Coronary artery (tissue), 2 donors: ENCODE data around the gene CTAG1A.
"Not testable (repeated sequence)": the region's sequence is repeated elsewhere in the genome, so short reads cannot be mapped to it uniquely, and the experiment has no call there.

Experiments used
- DNase-seq: peaks from one replicate; pipeline ENCODE4 v3.0.0-alpha.2; 2017; ENCODE audit warnings: low spot score
- H3K27ac ChIP-seq, 2 donors: fragments of 200-600 bp; sonication (generic); one replicate each; pipeline ENCODE4 v1.5.1; 2016 to 2019
- H3K4me3 ChIP-seq: fragments of 200-600 bp; sonication (generic); 2 replicates; pipeline ENCODE4 v1.5.1; 2016; ENCODE audit warnings: mild to moderate bottlenecking, moderate library complexity
- TF ChIP-seq, protein P1 (sequence below): fragments of 200-600 bp; sonication (generic); IDR thresholded peaks from one replicate; pipeline ENCODE4 v1.5.1; 2019; ENCODE audit warnings: antibody characterized with exemption

Gene CTAG1A

DNA sequence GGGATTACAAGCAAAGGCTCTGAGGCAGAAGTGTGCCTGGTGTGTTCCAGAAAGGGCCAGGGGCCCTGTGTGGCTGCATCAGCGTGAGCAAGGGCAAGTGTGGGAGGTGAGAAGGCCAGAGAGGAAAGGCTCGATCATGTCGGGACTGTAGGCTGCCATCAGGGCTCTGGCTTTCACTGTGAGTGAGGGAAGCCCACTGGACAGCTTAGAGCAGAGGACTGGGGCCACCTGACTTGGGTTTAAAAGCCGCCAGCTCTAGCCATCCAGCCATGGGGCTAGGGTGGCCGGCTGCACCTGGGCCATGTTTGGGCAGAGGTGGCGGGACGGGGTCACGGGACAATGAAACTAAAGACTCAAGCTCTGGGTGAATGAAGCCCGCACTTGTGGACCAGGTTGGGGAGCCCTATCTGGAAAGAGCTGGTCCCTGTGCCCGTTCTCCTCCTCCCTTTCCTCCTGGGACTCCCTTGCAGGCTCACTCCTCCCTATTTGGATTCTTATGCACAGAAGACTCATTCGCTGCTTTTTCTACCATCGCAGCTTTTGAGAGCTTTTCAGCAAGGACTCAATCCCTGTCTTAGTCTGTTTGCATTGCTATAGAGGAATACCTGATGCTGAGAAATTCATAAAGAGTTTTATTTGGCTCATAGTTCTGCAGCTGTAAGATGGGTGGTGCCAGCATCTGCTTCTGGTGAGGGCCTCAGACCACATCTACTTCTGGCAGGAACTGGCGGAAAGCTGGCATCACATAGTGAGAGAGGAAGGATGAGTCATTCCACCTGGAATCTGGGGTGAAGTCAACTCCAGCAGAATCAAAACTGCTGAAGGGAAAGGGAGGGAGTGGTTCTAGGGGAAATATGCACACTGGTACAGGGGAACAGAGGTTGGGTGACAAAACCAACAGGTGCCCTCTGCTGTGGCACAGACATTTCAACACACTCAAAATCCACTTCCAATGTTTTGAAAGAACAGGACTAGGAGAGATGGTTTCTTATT lies 18.8 kb downstream of the CTAG1A start:
- DNase-seq: peak; percentile 68
- Histone ChIP-seq H3K27ac (peak overlapping the region in 1 of 2 donors; percentile 7), H3K4me3 (no peak overlapping the region)
- TF ChIP-seq, protein P1, sequence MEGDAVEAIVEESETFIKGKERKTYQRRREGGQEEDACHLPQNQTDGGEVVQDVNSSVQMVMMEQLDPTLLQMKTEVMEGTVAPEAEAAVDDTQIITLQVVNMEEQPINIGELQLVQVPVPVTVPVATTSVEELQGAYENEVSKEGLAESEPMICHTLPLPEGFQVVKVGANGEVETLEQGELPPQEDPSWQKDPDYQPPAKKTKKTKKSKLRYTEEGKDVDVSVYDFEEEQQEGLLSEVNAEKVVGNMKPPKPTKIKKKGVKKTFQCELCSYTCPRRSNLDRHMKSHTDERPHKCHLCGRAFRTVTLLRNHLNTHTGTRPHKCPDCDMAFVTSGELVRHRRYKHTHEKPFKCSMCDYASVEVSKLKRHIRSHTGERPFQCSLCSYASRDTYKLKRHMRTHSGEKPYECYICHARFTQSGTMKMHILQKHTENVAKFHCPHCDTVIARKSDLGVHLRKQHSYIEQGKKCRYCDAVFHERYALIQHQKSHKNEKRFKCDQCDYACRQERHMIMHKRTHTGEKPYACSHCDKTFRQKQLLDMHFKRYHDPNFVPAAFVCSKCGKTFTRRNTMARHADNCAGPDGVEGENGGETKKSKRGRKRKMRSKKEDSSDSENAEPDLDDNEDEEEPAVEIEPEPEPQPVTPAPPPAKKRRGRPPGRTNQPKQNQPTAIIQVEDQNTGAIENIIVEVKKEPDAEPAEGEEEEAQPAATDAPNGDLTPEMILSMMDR: no peak

DNA sequence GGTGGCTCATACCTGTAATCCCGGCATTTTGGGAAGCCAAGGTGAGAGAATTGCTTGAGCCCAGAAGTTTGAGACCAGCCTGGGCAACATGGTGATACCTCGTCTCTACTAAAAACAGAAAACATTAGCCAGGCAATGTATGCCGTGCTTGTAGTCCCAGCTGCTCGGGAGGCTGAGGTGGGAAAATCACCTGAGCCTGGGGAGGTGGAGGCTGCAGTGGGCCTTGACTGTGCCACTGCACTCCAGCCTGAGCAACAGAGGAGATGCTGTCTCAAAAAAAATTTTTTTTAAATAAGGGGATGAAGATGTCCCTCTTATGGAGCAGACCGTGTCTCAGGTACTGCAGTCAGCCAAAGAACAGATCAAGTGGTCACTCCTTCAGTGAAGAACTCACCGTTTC lies 20.6 kb downstream of the CTAG1A start:
- no peak overlapping the region for H3K27ac ChIP-seq
- peak; percentile 21 for DNase-seq
- TF ChIP-seq, protein P1: no peak

DNA sequence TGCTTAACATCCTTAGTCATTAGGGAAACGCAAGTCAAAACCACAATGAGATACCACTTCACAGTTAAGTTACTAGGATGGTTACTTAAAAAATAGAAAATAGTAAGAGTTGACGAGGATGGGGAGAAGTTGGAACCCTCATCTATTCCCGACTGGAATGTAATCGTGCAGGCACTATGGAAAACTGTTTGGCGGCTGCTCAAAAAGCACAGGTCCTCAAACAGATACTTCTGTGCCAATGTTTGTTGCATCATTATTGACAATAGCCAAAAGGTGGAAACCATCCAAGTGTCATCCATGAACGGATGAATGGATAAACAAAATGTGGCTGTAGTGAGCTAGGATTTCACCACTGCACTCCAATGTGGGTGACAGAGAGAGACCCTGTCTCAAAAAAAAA lies 22.4 kb downstream of the CTAG1A start:
- TF ChIP-seq, protein P1: no peak
- DNase-seq: no peak
- H3K27ac ChIP-seq: no peak overlapping the region
- H3K4me3 ChIP-seq: no peak overlapping the region

More for the DNA sequence above, 20.6 kb downstream of the CTAG1A start:
- no peak overlapping the region for H3K4me3 ChIP-seq

DNA sequence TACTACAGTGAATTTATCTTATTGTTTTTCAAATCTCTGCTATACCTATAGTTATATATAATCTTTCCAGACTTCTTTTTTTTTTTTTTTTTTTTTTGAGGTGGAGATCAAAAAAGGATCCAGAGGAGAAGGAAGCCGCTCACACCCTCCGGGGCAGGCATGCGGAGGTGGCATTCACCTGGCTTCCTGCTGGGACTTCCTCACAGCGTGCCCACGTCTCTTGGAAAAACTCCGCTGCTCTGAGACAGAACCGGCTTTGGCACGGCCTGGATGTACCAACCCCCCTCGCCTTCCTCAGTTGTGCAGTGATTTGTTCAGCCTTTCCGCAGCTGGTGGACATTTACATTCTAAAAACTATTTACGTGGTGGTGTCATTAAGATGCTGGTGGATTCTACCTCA lies 23.0 kb downstream of the CTAG1A start:
- DNase-seq: peak; percentile 26
- H3K4me3 ChIP-seq, H3K27ac ChIP-seq: not testable (repeated sequence)

DNA sequence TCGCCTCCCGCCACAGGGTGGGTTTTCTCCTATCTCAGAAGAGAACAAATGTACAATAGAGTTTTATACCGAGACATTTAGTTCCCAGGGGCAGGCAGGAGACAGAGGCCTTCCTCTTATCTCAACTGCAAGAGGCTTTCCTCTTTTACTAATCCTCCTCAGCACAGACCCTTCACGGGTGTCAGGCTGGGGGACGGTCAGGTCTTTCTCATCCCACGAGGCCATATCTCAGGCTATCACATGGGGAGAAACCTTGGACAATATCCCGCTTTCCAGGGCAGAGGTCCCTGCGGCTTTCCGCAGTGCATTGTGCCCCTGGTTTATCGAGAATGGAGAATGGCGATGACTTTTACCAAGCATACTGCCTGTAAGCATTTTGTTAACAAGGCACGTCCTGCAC lies 23.9 kb downstream of the CTAG1A start:
- not testable (repeated sequence) for H3K4me3 ChIP-seq, DNase-seq, H3K27ac ChIP-seq

DNA sequence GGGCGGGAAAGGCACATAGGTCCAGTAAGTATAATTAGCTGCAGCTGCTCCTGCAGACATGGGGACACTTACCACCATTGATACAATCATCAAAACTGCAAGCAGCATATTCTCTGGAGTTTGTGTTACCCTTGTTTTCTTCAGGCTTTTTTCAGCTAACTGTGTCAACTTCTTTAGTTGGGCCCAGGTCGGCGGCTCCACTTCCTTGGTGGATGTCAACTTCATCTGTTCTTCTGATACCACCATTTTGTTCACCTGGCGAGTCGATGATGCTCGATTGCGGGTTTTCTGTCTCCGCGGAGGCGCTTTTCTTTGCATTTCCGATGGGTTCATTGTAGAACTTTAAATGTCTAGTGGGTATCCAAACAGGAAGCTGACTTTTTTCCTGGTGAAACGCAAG lies 26.2 kb downstream of the CTAG1A start:
- not testable (repeated sequence) for H3K27ac ChIP-seq, H3K4me3 ChIP-seq, DNase-seq

DNA sequence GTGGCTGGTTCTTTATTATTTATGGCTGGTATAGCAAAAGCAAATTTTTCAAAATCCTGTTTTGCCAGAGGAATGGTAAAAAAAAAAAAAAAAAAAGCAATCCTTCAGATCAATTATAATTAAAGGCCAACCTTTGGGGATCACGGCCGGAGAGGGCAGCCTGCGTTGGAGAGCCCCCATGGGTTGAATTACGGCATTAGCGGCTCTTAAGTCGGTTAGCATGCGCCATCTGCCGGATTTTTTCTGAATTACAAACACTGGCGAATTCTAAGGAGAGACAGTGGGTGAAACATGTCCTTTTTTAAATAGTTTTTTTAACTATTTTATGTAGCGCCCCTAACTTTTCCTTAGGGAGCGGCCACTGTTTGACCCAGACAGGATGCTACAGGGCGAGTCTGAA lies 28.7 kb downstream of the CTAG1A start:
- not testable (repeated sequence) for H3K27ac ChIP-seq, DNase-seq

DNA sequence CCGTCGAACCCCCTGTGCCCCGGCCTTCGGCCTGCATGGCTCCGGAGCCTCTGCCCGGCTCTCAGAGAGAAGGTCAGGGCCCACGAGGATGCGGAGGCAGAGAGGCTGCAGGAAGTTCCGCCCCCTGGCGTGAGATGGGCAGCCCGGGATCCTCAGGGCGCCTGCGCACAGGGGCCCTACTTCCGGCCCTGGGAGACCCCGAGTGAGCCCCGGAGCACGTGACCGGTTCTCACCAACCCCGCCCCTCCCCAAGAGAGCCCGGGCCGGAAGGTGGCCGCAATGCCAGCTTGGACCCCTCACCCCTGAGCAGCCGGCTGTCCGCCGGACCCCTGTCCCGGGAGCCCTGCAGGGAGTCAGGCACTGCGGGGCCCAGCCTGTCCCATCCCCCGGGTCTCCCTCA lies 34.2 kb downstream of the CTAG1A start, which contains the start of gene CTAG1B:
CTAG1B (minus strand) TSS at position 101 of the 400 bp plus-strand sequence; CDS start at position 37, 64 bp downstream.
- not testable (repeated sequence) for DNase-seq, H3K4me3 ChIP-seq, H3K27ac ChIP-seq

More for the DNA sequence above, 28.7 kb downstream of the CTAG1A start:
- H3K4me3 ChIP-seq: not testable (repeated sequence)

DNA sequence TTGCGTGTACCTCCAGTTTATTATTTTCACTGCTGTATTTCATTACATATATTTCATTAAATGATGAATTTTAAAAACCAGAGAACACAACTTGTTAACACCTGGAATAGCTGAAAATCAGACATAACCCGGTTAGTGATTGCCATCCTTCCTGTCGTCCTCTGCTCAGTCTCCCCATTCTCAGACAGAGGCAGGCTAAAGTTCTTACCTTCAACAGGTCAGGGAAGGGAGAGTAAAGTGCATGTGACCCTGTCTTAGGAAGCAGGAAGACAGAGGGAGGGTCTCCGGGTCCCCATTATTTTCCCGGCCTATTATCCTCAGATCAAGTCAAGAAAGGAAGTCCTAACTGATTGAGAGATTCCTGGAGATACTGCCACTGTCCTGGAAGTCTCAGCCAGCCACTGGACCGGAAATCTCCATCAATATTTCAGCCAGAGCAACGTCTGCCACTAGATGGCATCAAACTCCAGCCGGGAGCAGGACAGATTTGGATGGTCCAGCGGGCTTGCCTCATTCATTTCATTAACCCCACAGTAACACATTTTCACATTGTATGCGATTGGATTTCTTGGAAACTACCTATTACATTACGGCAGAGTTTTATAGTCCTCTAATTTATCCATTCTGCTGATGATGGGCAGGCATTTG lies 36.0 kb downstream of the CTAG1A start:
- not testable (repeated sequence) for DNase-seq, H3K4me3 ChIP-seq

DNA sequence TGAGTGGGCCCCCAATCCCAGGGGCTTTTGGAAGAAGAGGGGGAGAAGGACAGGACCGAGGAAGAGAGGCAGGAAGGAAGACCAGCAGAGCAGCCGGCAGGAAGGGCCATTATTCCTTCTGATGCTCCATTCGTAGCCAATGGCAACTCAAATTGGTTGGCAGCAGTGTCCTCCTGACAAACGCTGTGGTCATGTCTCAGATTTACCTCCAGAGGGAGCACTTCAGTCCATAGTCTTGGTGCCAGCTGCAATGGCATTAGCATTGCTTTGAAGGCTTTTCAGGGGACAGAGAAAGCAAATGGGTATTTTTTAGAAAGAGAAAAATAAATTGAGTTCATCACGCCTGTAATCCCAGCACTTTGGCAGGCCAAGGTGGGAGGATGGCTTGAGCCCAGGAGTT lies 44.0 kb downstream of the CTAG1A start:
- not testable (repeated sequence) for H3K27ac ChIP-seq, DNase-seq, H3K4me3 ChIP-seq

More for the DNA sequence above, 36.0 kb downstream of the CTAG1A start:
- not testable (repeated sequence) for H3K27ac ChIP-seq

DNA sequence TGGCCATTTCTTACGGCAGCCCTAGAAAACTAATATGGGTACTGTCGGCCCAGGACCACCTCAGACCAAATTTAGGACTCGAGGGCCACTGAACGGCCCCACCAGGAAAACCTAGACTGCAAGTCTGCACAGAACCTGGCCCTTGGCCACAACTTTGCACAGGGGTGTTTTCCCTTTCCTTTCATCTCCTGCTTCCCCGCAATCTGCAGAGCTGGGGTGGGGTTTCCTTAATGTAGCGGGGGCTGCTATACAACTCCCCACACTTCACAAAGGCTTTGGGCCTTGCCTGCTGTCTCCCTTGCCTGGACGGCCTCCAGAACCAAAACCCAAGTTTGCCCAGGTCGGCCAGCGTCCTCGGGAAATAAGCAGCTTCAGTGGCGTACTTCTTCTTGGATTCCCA lies 46.0 kb downstream of the CTAG1A start:
- not testable (repeated sequence) for H3K4me3 ChIP-seq, DNase-seq, H3K27ac ChIP-seq

DNA sequence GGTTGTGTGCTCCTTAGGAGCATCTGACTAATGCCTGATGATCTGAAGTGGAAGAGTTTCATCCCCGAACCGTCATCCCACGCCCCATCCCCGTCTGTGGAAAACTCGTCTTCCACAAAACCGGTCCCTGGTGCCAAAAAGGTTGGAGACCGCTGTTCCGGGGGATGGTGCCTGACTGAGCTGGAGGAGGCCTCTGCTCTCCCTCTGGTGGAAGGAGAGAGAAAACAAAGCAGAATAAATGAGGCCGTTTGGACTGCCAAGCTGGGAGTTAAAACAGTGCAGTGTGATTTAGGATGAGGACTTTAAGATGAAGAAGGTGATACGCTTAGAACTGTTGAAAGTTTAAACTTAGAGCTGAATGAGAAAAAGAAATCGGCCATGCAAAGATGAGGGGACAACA lies 48.7 kb downstream of the CTAG1A start:
- not testable (repeated sequence) for DNase-seq, H3K4me3 ChIP-seq

More for the DNA sequence above, 48.7 kb downstream of the CTAG1A start:
- not testable (repeated sequence) for H3K27ac ChIP-seq
